Skeletal muscle cell (primary cell): ENCODE results near the gene CUL7.
A peak's percentile ranks its signal among the peaks of the same experiment; 100 is the strongest.

Source experiments
- DNase-seq: peaks from one replicate; pipeline ENCODE4 v3.0.0-alpha.2; 2010; ENCODE audit warnings: low read depth
- H3K4me3 ChIP-seq: 2 replicates; pipeline ENCODE4 v1.5.1; 2011; ENCODE audit warnings: low read depth, mild to moderate bottlenecking, control low read depth, low read length, moderate library complexity

The CUL7 gene

DNA sequence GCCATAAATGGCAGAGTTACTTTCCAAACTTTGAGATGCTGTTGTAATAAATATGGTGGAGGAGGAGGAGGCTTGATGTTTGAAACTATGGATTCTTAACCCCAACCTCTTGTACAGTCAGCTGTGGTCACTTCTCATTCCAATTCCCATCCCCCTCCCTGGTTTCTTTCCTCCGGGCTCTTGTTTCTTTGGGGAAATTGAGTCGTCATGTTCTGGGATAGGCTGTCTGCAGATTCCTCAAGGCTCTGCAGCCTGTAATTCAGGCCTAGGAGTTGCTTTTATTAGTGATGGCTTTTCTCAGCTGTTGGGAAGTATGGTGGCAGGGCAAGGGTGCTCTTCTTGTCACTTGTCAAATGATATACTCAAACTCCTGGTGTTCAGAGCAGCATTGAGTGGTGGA lies 25.0 kb upstream of the CUL7 start:
- DNase-seq: peak; percentile 51
- H3K4me3 ChIP-seq: no peak overlapping the region

DNA sequence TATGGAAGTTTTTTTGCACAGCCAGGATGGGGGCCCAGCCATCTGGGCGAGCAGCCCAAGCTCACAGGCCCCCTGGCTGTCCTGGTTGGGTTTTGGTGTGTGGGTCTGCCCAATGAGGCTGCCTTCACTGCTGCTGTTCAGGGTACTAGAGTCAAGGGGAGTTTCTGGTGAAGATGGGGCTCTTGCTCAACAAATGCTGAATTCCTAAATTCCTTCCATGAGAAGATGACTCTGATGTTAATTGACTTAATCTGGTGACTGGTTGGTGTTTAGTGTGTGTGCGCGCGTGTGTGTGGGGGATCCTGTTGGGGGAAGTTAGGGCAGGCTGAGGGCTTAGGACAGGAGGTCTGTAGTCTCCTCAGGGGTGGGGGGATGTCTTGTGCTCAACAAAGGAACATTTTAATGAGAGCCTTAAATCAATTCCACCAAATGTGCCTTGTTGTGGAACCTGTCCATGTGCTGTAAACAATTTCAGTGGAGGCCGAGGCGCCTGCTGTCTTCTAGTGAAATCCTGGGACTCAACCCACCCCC lies 24.4 kb upstream of the CUL7 start:
- no peak for DNase-seq
- H3K4me3 ChIP-seq: peak overlapping the region; percentile 94

DNA sequence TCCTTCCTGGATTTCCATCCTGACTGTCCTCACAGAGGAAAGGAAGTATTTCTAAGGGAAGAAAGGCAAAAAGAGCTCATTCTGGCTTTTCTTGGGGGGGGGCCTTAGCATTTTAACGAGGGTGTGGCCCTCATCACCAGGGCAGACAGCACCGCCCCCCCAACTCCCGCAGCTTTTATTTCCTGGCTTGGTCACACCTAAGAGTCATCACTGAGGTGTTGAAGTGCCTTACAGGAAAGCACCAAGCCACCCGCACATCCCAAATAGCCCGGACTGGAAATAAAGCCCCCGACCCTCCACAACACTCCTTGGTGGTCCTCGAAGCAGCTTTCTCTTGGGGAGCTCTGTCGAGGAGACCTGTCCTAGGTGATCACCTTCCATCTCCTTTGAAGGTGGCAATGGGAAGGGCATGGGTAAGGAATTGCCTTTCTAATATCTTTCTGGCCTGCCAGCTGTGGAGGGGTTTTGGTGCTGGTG lies 23.7 kb upstream of the CUL7 start:
- peak overlapping the region; percentile 94 for H3K4me3 ChIP-seq
- no peak for DNase-seq

DNA sequence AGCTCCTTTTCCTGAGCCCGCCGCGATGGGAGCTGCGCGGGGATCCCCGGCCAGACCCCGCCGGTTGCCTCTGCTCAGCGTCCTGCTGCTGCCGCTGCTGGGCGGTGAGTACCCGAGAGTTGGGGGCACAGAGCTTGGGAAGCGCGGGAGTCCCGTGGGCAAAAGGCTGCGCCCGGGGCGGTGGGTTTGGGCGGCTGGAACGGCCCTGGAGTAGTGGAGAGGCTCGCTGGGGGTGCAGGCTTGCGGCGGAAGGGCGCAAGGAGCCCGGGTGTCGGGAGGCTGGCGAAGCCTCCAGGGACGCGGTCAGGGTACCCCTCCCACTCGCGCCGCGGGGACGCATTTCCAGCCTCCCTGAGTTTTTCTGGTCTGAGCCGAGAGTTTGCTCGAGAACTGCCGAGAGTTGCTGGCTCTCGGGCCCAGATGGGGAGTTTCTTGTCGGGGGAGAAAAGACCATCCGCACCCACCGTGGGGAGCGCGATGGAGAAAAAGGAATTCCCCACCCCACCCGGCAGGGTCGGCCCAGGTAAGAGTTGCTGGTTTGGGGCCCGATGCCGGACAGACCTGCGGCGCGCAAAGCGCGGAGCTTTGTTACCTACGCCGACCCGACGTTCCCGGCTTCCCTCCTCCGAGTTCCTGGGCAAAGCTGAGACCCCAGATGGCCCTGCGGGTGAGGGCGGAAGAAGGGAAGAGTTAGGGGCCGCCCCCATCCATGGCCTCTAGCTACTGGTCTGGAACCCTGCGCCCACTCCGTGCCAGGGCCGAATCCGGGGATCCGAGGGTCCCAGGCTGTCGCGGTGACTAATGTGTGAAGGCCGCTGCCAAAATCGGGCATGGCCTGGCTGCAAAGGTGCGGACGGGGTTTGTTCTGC lies 23.0 kb upstream of the CUL7 start:
- DNase-seq: no peak
- peak overlapping the region; percentile 94 for H3K4me3 ChIP-seq

DNA sequence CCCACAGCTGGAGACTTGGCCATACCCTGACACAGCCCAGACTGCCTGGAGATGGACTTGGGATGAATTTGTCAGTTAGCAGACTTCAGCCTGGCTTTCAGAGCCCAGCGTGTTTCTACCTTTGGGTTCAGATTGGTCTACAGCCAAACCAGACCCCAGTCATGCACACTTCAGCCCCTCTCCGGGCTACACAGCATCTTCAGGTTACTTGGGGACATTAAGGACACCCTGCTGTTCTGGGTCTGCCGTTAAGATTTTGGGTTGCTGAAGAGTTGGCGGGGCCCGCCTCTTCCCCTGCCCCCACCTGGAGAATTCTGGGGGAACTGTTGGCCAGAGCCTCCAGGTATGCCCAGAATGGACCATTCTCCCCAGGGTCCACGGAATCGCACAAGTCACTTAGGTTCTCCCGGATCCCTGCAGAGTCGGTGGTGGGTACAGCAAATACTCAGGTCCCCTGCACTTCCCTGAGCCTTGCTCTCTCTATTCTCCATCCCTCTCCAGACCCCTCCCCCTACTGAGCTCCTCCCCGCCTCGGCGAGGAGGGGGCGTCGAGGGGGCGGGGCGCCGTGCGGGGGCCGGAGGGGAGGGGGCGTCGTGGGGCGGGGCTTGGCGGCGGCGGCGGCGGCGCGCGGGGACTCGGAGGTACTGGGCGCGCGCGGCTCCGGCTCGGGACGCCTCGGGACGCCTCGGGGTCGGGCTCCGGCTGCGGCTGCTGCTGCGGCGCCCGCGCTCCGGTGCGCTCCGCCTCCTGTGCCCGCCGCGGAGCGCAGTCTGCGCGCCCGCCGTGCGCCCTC lies 22.2 kb upstream of the CUL7 start, which contains the start of gene PTK7:
PTK7 (plus strand) TSS at position 645 of the 794 bp plus-strand sequence. CDS start 175 bp downstream, outside the sequence.
- peak within 1 kb of the TSS; percentile 94 for H3K4me3 ChIP-seq
- DNase-seq: no peak

DNA sequence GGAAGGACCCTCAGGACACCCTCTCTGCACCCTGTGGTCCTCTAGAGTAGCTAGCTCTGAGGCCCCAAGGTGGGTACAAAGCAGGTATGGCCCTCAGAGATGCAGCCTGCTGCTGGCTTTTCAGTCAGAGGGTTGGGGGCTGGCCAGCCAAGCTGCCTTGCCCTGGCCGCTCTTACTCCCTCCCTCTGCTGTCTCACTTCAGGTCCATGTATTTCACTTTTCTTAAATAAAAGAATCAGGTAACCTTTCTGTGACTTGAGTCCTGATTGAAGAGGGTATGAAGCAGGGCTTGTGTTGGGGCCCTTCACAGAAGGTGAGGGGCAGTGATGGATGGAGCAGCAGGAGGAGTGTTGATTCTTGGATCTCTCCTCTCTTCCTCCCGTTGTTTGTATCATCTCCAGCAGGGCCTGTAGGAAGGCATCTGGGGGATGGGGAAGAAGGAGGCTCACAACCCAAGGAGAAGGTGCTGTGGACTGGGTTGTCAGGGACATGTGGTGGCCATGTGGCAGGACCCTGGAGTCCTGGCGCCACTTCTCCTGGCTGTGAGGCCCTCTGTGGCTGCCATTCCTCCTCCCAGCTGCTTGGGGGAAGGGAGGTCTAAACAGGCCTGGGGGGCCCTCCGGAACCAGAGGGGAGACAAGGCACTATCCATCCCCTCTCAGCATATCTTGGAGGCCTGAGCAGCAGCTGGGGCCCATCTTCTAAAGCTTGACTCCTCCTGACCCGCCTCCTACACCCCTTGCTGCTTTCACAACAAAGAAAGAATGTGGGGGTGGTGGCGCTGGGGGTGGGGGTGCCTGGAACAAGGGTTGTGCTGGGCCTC lies 21.4 kb upstream of the CUL7 start:
- peak; percentile 41 for DNase-seq
- H3K4me3 ChIP-seq: peak overlapping the region; percentile 50

DNA sequence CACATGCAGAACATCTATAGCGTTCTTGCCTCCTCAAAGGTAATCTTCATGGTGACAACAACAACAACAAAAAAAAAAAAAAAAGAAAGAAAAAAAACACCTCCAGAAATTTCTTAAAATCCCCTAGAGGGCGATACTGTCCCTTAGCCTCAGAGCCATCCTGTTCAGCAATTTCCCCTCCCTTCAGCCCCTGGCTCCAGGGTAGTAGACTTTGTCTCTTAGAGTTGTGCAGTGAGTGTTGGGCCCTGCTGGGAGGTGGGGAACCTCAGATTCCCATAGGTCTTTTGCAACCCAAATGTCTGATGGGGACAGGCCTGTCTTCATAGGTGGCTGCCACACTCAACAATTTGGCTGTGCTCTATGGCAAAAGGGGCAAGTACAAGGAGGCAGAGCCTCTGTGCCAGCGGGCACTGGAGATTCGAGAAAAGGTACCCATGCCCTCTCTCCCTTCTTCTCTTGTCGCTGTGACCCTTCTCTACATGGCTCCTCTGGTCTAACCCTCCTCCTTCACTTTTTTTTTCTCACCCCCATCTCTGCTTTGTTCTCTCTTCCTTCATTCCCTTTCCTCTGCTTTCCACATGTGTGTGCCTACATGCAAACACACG lies 16.5 kb upstream of the CUL7 start:
- no peak for DNase-seq
- H3K4me3 ChIP-seq: no peak overlapping the region

DNA sequence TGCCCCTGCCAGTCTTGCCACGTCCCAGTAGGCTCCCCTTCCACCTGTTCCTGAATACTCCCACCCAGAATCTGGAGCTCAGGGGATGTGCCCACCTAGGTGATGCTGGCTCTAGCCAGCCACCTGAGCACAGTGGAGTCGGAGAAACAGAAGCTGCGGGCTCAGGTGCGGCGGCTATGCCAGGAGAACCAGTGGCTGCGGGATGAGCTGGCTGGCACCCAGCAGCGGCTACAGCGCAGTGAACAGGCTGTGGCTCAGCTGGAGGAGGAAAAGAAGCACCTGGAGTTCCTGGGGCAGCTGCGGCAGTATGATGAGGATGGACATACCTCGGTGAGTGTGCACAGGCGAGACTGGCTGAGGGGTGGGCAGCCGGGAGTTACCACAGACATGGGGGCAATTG lies 9.2 kb upstream of the CUL7 start:
- H3K4me3 ChIP-seq: no peak overlapping the region
- no peak for DNase-seq

DNA sequence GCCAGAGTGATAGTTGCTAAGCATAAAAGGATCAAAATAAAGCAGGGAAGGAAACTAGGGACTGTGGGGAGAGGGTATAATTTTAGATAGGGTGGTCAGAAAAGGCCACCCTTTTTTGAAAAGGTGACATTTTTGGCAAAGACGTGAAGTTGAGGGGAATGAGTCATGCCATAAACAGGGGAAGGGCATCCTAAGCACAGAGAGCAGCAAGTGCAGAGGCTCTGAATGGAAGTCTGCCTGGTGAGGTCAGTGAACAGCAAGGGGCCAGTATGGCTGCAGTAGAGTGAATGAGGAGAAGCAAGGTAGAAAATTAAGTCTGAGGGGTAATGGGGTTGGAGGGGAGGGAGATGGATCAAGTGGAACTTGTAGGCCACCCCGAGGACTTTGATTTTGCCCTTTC lies 8.2 kb upstream of the CUL7 start:
- no peak for DNase-seq
- no peak overlapping the region for H3K4me3 ChIP-seq

DNA sequence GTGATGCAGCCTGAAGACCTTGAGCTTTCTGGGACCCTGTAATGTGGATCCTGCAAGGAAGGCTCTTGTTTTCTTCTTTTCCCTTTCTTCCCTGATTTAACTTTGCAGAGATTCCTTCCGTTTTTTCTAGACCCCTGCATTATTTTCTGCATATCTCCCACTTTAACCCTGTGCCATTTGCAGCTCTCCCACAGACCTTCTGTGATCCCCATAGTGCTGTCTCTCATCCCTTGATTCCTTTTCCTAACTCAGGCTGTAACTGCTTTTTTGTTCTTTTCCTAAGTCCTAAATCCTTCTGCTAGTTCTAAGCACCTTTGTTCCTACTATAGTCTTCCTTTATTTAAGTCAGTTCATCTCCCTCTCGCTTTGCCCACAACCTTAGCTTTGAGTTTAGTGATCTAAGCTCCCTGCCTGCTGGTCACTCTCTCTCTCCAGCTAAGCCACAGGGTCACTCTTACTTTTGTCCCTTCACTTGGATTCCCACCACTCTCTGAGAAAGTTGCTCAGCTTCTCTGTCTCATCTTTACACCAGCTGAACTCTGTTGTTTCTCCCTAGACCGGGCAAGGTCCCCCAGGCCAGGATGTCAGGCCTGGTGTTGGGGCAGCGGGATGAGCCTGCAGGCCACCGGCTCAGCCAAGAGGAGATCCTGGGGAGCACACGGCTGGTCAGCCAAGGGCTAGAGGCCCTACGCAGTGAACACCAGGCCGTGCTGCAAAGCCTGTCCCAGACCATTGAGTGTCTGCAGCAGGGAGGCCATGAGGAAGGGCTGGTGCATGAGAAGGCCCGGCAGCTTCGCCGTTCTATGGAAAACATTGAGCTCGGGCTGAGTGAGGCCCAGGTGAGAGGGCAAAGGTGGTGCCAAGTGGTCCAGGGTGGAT lies 7.3 kb upstream of the CUL7 start:
- H3K4me3 ChIP-seq: no peak overlapping the region

DNA sequence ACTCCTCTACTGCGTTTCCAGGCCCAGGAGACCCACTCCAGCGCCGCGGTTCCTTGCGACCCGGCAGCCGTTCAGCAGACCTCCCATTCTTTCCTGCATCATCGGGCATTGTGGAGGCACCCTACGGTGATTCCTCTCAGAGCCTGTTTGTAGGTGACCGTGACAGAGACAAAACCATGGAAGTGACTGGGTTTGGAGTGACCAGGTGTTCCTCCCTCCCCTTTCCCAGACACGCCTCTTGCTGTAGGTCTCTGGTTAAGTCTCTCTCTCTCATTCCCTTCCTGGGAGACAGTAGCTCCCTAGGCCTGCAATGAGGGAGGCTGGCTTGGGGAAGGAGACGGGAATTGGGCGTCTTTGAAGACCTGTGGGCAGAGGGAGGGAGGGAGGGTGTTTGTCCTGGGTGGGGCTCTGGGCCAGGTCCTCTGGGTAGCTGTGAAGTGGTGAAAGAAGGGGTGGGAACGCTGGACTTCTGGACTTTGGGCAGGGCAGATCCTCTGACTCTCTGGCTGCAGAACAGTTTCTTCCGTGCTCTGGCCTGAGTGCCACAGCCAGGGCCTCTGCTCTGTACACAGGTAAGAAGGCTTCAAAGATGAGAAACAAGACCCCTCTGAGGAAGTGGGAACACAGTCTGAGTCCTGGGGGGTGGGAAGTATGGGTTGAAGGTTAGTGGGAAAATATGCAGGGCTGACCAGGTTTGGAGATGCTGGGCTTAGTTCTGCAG lies 6.5 kb upstream of the CUL7 start:
- H3K4me3 ChIP-seq: peak overlapping the region; percentile 100
- no peak for DNase-seq

More for the DNA sequence above, 7.3 kb upstream of the CUL7 start:
- no peak for DNase-seq

DNA sequence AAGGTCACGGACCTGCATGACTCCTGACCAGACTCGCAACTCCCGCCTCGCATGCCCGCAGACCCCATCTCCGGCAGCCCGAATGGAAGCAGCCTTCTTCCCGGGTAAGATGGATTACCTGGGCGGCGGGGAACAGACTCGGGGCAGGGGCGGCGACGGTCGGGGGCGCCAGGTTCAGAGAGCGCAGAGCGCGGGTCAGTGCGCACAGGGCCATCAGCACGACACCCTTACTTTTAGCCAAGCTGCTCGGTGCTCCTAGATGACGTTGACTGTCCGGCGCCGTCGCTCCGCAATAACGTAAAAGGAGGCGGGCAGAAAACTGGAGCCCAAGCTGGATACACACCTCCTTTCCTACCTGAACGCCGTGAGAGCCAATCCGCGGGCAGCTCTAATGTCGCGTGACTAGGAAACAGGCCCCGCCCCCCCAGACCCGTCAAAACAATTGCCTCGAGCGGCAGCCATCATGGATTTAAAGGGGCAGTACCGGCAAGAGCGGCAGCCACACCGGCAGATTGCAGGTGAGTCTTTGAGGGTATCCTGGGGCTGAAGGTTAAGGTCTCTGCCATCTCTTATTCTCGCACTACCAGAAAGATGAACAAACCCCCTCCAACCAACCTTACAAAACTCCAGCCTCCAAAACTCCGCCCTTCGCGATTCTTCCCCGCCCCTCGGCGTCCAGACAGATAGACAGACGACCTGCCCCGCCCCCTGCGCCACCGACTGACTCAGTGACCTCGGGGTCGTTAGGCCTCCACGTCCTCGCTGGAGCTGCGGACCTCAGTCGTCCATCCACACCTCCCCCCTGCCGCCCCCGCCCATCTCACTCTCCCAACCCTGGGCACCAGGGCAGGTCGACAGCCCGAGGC lies 5.8 kb upstream of the CUL7 start, which contains the start of the genes KLC4 and MRPL2:
KLC4 (plus strand) TSS at position 464 of the 866 bp plus-strand sequence. CDS start 1,705 bp downstream, outside the sequence.
MRPL2 (minus strand) TSS at position 267 of the 866 bp plus-strand sequence; CDS start at position 214, 53 bp downstream.
- peak within 1 kb of the TSS; percentile 100 for H3K4me3 ChIP-seq
- DNase-seq: peak; percentile 94

DNA sequence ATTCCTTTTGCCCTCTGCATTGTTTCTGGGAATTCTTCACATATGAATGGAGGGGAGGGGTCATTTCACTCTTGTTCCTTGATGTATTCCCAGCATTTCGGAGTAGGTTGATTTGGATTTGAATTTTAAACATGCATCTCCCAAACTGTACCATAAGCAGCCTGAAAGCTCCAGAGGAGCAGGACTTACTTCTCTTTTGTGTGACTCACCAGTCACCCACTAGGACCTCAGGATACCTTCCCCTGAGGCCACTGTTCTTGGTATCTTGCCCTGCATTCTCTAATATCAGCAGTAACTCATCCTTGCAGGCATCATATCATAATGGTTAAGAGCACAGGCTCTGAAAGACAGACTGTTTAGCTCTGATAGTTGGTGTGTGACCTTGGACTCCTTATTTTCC lies 4.9 kb upstream of the CUL7 start:
- DNase-seq: no peak
- peak overlapping the region; percentile 100 for H3K4me3 ChIP-seq

DNA sequence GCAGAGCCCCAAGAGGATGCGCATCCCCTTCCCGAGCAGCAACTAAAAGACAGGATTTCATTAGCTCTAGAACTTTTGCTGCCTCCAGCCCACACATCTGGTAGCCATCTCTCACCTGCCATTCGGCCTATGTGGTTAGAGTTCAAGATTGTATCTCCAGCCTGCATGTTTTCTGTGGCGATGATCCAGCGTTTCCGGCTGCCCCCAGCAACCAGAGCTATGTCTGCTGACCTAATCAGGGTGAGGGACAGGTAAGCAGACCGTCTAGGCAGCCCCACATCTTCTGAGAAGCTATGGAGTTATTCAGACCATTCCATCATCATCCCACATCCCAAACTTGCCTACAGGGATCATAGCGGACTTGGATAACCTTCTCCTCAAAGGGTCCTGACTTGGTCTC lies 2.3 kb upstream of the CUL7 start:
- no peak overlapping the region for H3K4me3 ChIP-seq
- DNase-seq: no peak

DNA sequence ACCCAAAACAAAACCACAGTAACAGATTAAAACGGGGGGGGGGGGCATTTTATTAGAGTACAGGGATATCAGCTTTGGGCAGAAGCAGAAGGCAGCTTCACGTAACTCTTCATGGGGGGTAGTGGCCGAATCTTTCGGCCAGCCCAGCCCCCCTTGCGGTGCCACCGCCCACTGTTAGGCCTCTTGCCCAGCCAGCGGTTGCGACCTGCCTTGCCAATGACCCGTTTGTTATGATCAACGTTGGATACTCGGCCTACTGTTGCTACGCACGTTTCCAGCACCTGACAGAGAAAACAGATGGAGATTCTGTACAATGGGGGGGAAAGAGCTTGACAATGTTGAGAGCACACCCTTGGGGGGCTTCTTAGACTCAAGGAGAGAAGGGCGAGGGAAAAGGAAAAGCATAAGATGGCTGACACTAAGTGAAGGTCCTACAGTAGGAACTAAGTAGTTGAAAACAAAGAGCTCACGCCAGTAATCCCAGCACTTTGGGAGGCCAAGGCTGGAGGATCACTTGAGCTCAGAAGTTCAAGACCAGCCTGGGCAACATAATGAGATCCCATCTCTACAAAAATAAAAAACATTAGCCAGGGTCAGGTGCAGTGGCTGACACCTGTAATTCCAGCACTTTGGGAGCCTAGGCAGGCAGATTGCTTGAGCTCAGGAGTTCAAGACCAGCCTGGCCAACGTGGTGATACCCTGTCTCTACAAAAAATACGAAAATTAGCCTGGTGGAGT lies 724 bp upstream of the CUL7 start:
- no peak for DNase-seq
- H3K4me3 ChIP-seq: peak overlapping the region; percentile 91
